GM19351 (cell line): ENCODE data around the gene CSTB.

ENCODE experiments used
- ATAC-seq: cut with Tn5 transposase; IDR thresholded peaks from one replicate; pipeline ENCODE4 v1.9.1; 2021; ENCODE audit warnings: mild to moderate bottlenecking, moderate library complexity; ENCODE audit not compliant: unreplicated experiment

CSTB gene

GRCh38 chr21:43733529-43734071 lies 42.5 kb downstream of the CSTB start:
- ATAC-seq = no peak

GRCh38 chr21:43733060-43733459 lies 43.0 kb downstream of the CSTB start:
- no peak for ATAC-seq

- ATAC-seq = no peak
Measured at GRCh38 chr21:43731891-43732711, 44.0 kb downstream of the CSTB start.

GRCh38 chr21:43731476-43731875 lies 44.6 kb downstream of the CSTB start:
- no peak for ATAC-seq

- peak; percentile 80 for ATAC-seq
Measured at GRCh38 chr21:43728467-43729390, 47.4 kb downstream of the CSTB start.

- ATAC-seq = peak; percentile 5
Measured at GRCh38 chr21:43728154-43728466, 48.0 kb downstream of the CSTB start.

GRCh38 chr21:43727519-43728153 lies 48.5 kb downstream of the CSTB start:
- ATAC-seq = no peak

- no peak for ATAC-seq
Measured at GRCh38 chr21:43726686-43727518, 49.2 kb downstream of the CSTB start.
